DND-41 (cell line): ENCODE measurements around the gene ADAM10.

ENCODE experiments used
- ATAC-seq: fragments of 200-7000 bp; cut with Tn5 transposase; 3 replicates; pipeline ENCODE4 v1.9.1; 2021; ENCODE audit warnings: low read depth; ENCODE audit not compliant: insufficient read depth
- DNase-seq: peaks from one replicate; pipeline ENCODE4 v3.0.0-alpha.2; 2020
- H2AFZ ChIP-seq: 2 replicates; pipeline ENCODE4 v1.6.0; 2012; ENCODE audit warnings: low read depth, low read length
- H3K27ac ChIP-seq: 2 replicates; pipeline ENCODE4 v1.5.1; 2012; ENCODE audit warnings: low read length, inconsistent platforms
- H3K27me3 ChIP-seq: fragments of 200-600 bp; sonication (generic); 2 replicates; pipeline ENCODE4 v1.6.0; 2012; ENCODE audit warnings: low read length, mild to moderate bottlenecking, inconsistent platforms; ENCODE audit not compliant: insufficient read depth, poor library complexity
- H3K36me3 ChIP-seq: 2 replicates; pipeline ENCODE4 v1.5.1; 2012; ENCODE audit warnings: low read length, inconsistent platforms; ENCODE audit not compliant: insufficient read depth
- H3K4me1 ChIP-seq: 2 replicates; pipeline ENCODE4 v1.5.1; 2012; ENCODE audit warnings: mild to moderate bottlenecking, low read length; ENCODE audit not compliant: insufficient read depth
- H3K4me2 ChIP-seq: 2 replicates; pipeline ENCODE4 v1.6.0; 2012; ENCODE audit warnings: mild to moderate bottlenecking, moderate library complexity, low read length, inconsistent platforms; ENCODE audit not compliant: insufficient read depth
- H3K4me3 ChIP-seq, 2 experiments: fragments of 200-600 bp in 1 of 2; shearing (Covaris generic) in 1 of 2; 2 replicates each; pipeline ENCODE4 v1.5.1; 2012 to 2016; ENCODE audit warnings: inconsistent platforms in 2 of 2, low read length in 2 of 2, mild to moderate bottlenecking in 2 of 2, low read depth in 1 of 2, moderate library complexity in 1 of 2
- H3K79me2 ChIP-seq: 2 replicates; pipeline ENCODE4 v1.6.0; 2012; ENCODE audit warnings: low read length, inconsistent platforms; ENCODE audit not compliant: insufficient read depth
- H3K9ac ChIP-seq: 2 replicates; pipeline ENCODE4 v1.6.0; 2012; ENCODE audit warnings: low read depth, mild to moderate bottlenecking, inconsistent platforms, low read length, moderate library complexity
- H3K9me3 ChIP-seq: 2 replicates; pipeline ENCODE4 v1.5.1; 2012; ENCODE audit warnings: low read length, moderate library complexity, mild to moderate bottlenecking, inconsistent platforms; ENCODE audit not compliant: insufficient read depth, severe bottlenecking
- H4K20me1 ChIP-seq: 2 replicates; pipeline ENCODE4 v1.6.0; 2012; ENCODE audit warnings: low read length; ENCODE audit not compliant: insufficient read depth
- CTCF ChIP-seq: IDR thresholded peaks from 2 replicates; pipeline ENCODE4 v1.5.1; 2012; ENCODE audit warnings: borderline replicate concordance, low read length, moderate library complexity, mild to moderate bottlenecking; ENCODE audit not compliant: poor library complexity, severe bottlenecking; ENCODE audit errors: extremely low read depth
- EZH2 ChIP-seq: IDR thresholded peaks from 3 replicates; pipeline ENCODE4 v1.6.1; 2012; ENCODE audit warnings: borderline replicate concordance, low read depth, mild to moderate bottlenecking, moderate library complexity, low read length, inconsistent platforms; ENCODE audit not compliant: severe bottlenecking

ADAM10 gene

GRCh38 chr15:58726867-58727266, 22.6 kb downstream of the ADAM10 start:
- no peak for TF ChIP-seq CTCF
- no peak for TF ChIP-seq EZH2
- ATAC-seq, result no peak
- H3K79me2 ChIP-seq, result peaks cover 100% of the 10 kb centered on the region
- no peak overlapping the region for H3K4me3 ChIP-seq
- H4K20me1 ChIP-seq, result peaks cover 25% of the 10 kb centered on the region
- DNase-seq, result no peak
- H3K9me3 ChIP-seq, result no peaks in the 10 kb centered on the region
- no peak overlapping the region for H3K27ac ChIP-seq
- H3K4me1 ChIP-seq, result no peaks in the 10 kb centered on the region
- H3K4me2 ChIP-seq, result no peak overlapping the region
- peaks cover 4% of the 10 kb centered on the region; the same call in 1 of the 2 replicates for H3K36me3 ChIP-seq
- H2AFZ ChIP-seq, result no peak overlapping the region
- H3K27me3 ChIP-seq, result no peaks in the 10 kb centered on the region
- no peak overlapping the region for H3K9ac ChIP-seq

- DNase-seq, result no peak
- no peak overlapping the region for H3K9ac ChIP-seq
- 0 out of 3 replicates have a peak, but pooled peaks have one; percentile 45 for ATAC-seq
- peaks cover 100% of the 10 kb centered on the region for H3K79me2 ChIP-seq
- no peak for TF ChIP-seq CTCF
- TF ChIP-seq EZH2, result no peak
- no peaks in the 10 kb centered on the region for H3K27me3 ChIP-seq
- H3K36me3 ChIP-seq, result peaks cover 3% of the 10 kb centered on the region; the same call in 1 of the 2 replicates
- H4K20me1 ChIP-seq, result peaks cover 17% of the 10 kb centered on the region; the same call in 1 of the 2 replicates
- no peaks in the 10 kb centered on the region for H3K9me3 ChIP-seq
- 0 out of 2 replicates have a peak overlapping the region, but pooled peaks have one; percentile 27 for H3K27ac ChIP-seq
- H3K4me3 ChIP-seq, result no peak overlapping the region
- H3K4me1 ChIP-seq, result no peaks in the 10 kb centered on the region
- no peak overlapping the region for H3K4me2 ChIP-seq
- no peak overlapping the region for H2AFZ ChIP-seq
Observed at GRCh38 chr15:58724466-58724865, 25.0 kb downstream of the ADAM10 start.

- Histone ChIP-seq H3K79me2 (peaks cover 79% of the 10 kb centered on the region), H3K4me3 (no peak overlapping the region), H3K4me2 (no peak overlapping the region), H4K20me1 (peaks cover 11% of the 10 kb centered on the region; the same call in 1 of the 2 replicates), H3K27me3 (no peaks in the 10 kb centered on the region), H3K27ac (no peak overlapping the region), H3K9me3 (no peaks in the 10 kb centered on the region), H2AFZ (no peak overlapping the region), H3K4me1 (no peaks in the 10 kb centered on the region), H3K36me3 (peaks cover 21% of the 10 kb centered on the region; the same call in 1 of the 2 replicates), H3K9ac (no peak overlapping the region)
- ATAC-seq (no peak), DNase-seq (no peak)
- no peak for TF ChIP-seq EZH2
- TF ChIP-seq CTCF, result no peak
Observed at GRCh38 chr15:58717357-58717756, 32.1 kb downstream of the ADAM10 start.
